SK-N-SH (cell line): ENCODE measurements around the gene JAG2. TPM values are rescaled to one million over a fixed set of nuclear protein-coding genes. Genes with fewer than 3 reads are reported as not detected.

Source experiments
- CTCF ChIA-PET: fragments of 300-600, 350-600 bp; formaldehyde crosslinking; extraction: SDS; loops from one replicate; lab custom pipeline; 2021; lab: Yijun Ruan, JAX
- POLR2A ChIA-PET: fragments of 350-600 bp; sonication (Branson Sonifier 250); formaldehyde crosslinking; extraction: SDS; loops from one replicate; lab custom pipeline; 2020; ENCODE audit warnings: antibody characterized with exemption, inconsistent platforms; lab: Yijun Ruan, JAX
- DNase-seq: peaks from one replicate; pipeline ENCODE4 v3.0.0; 2012
- H2AFZ ChIP-seq: fragments of 200-600 bp; sonication (generic); 2 replicates; pipeline ENCODE4 v1.8.1; 2016; ENCODE audit warnings: antibody characterized with exemption, mild to moderate bottlenecking, low read depth
- H3F3A ChIP-seq: fragments of 200-600 bp; sonication (generic); replicated peaks from 2 replicates; pipeline ENCODE3; 2016; ENCODE audit warnings: antibody characterized with exemption, mild to moderate bottlenecking; ENCODE audit not compliant: insufficient read depth
- H3K27ac ChIP-seq, 2 experiments: fragments of 200-500 bp in 1 of 2; fragments of 200-600 bp in 1 of 2; sonication (Bioruptor generic) in 1 of 2; sonication (generic), shearing (Covaris generic) in 1 of 2; 2 replicates each; pipeline versions ENCODE4 v1.5.1 to v1.6.1; 2014 to 2016; ENCODE audit warnings: low read depth in 2 of 2, inconsistent platforms in 1 of 2, low read length in 1 of 2, mild to moderate bottlenecking in 1 of 2, mixed read lengths in 1 of 2
- H3K27me3 ChIP-seq: fragments of 200-600 bp; sonication (generic), shearing (Covaris generic); 2 replicates; pipeline ENCODE4 v1.6.1; 2016; ENCODE audit warnings: mixed run types; ENCODE audit not compliant: insufficient read depth
- H3K36me3 ChIP-seq, 2 experiments: fragments of 200-500 bp in 1 of 2; fragments of 200-600 bp in 1 of 2; sonication (Bioruptor generic) in 1 of 2; sonication (generic) in 1 of 2; replicated peaks in 1 of 2; 2 replicates each; pipeline versions ENCODE3 to v1.5.1; 2014 to 2016; ENCODE audit warnings: low read length in 1 of 2, mild to moderate bottlenecking in 1 of 2; ENCODE audit not compliant: insufficient read depth in 2 of 2, control insufficient read depth in 1 of 2
- H3K4me1 ChIP-seq, 2 experiments: fragments of 200-500 bp in 1 of 2; fragments of 200-600 bp in 1 of 2; sonication (Bioruptor generic) in 1 of 2; sonication (generic), shearing (Covaris generic) in 1 of 2; 2 replicates each; pipeline versions ENCODE4 v1.5.1 to v1.6.1; 2014 to 2016; ENCODE audit warnings: low read depth in 1 of 2, low read length in 1 of 2, mixed run types in 1 of 2; ENCODE audit not compliant: insufficient read depth in 2 of 2, control insufficient read depth in 1 of 2
- H3K4me2 ChIP-seq: fragments of 200-600 bp; sonication (generic), shearing (Covaris generic); 2 replicates; pipeline ENCODE4 v1.6.1; 2017; ENCODE audit warnings: mixed run types
- H3K4me3 ChIP-seq, 2 experiments: fragments of 200-500 bp in 1 of 2; fragments of 200-600 bp in 1 of 2; sonication (Bioruptor generic) in 1 of 2; sonication (generic), shearing (Covaris generic) in 1 of 2; 2 replicates each; pipeline versions ENCODE4 v1.5.1 to v1.8.1; 2014 to 2016; ENCODE audit warnings: low read depth in 2 of 2, inconsistent platforms in 1 of 2, low read length in 1 of 2, mild to moderate bottlenecking in 1 of 2, mixed read lengths in 1 of 2, moderate library complexity in 1 of 2
- H3K79me2 ChIP-seq: fragments of 200-600 bp; sonication (generic); 2 replicates; pipeline ENCODE4 v1.8.1; 2017; ENCODE audit warnings: mild to moderate bottlenecking; ENCODE audit not compliant: insufficient read depth
- H3K9ac ChIP-seq: fragments of 200-600 bp; sonication (generic); 2 replicates; pipeline ENCODE4 v1.6.1; 2017; ENCODE audit warnings: mixed run types
- H3K9me2 ChIP-seq: fragments of 200-600 bp; sonication (generic); 2 replicates; pipeline ENCODE4 v1.6.1; 2017; ENCODE audit warnings: mixed run types
- H3K9me3 ChIP-seq: fragments of 200-600 bp; sonication (generic); 2 replicates; pipeline ENCODE4 v1.6.1; 2017; ENCODE audit warnings: mixed run types, mild to moderate bottlenecking, moderate library complexity
- H4K20me1 ChIP-seq: fragments of 200-600 bp; sonication (generic); 2 replicates; pipeline ENCODE4 v1.6.1; 2017; ENCODE audit warnings: mild to moderate bottlenecking, mixed run types; ENCODE audit not compliant: insufficient read depth
- EZH2phosphoT487 ChIP-seq: fragments of 200-600 bp; sonication (generic); IDR thresholded peaks from 2 replicates; pipeline ENCODE4 v1.6.1; 2017; ENCODE audit warnings: low read depth, mixed run types, mild to moderate bottlenecking, antibody characterized with exemption, moderate library complexity, borderline replicate concordance
- FOSL2 ChIP-seq: IDR thresholded peaks from 2 replicates; pipeline ENCODE4 v1.4.0; 2012; ENCODE audit warnings: low read depth, mild to moderate bottlenecking, moderate library complexity, borderline replicate concordance
- FOXJ3 ChIP-seq: sonication (generic); formaldehyde crosslinking; IDR thresholded peaks from 2 replicates; pipeline ENCODE4 v1.5.1; 2020; ENCODE audit warnings: mild to moderate bottlenecking, missing genetic modification reagents
- GABPA ChIP-seq: IDR thresholded peaks from 2 replicates; pipeline ENCODE4 v1.4.0; 2012; ENCODE audit warnings: low read depth, mild to moderate bottlenecking
- GATA2 ChIP-seq: sonication (generic); formaldehyde crosslinking; IDR thresholded peaks from 2 replicates; pipeline ENCODE4 v1.5.0; 2020; ENCODE audit warnings: mild to moderate bottlenecking, missing genetic modification reagents
- JUND ChIP-seq: IDR thresholded peaks from 2 replicates; pipeline ENCODE4 v1.4.0; 2012
- MEF2A ChIP-seq: IDR thresholded peaks from 2 replicates; pipeline ENCODE4 v1.4.0; 2012; ENCODE audit warnings: low read depth, borderline replicate concordance
- MXI1 ChIP-seq: IDR thresholded peaks from 2 replicates; pipeline ENCODE4 v1.6.1; 2012; ENCODE audit warnings: mild to moderate bottlenecking, low read depth, low read length, improper control_type of control experiment
- NFIC ChIP-seq: IDR thresholded peaks from 2 replicates; pipeline ENCODE4 v1.4.0; 2012; ENCODE audit warnings: borderline replicate concordance
- NRF1 ChIP-seq: IDR thresholded peaks from 2 replicates; pipeline ENCODE4 v1.6.1; 2012; ENCODE audit warnings: low read depth, mild to moderate bottlenecking, low read length
- POLR2AphosphoS5 ChIP-seq: IDR thresholded peaks from 2 replicates; pipeline ENCODE4 v1.6.1; 2012; ENCODE audit warnings: low read depth, low read length
- RCOR1 ChIP-seq: fragments of 150-350 bp; IDR thresholded peaks from 2 replicates; pipeline ENCODE4 v1.6.1; 2017; ENCODE audit warnings: antibody characterized with exemption, low read length
- SIN3A ChIP-seq: IDR thresholded peaks from 2 replicates; pipeline ENCODE4 v1.6.1; 2012; ENCODE audit warnings: low read depth, mild to moderate bottlenecking, low read length, moderate library complexity, borderline replicate concordance
- TCF12 ChIP-seq: IDR thresholded peaks from 2 replicates; pipeline ENCODE4 v1.4.0; 2012
- YY1 ChIP-seq: IDR thresholded peaks from 2 replicates; pipeline ENCODE4 v1.4.0; 2012; ENCODE audit warnings: low read depth, mild to moderate bottlenecking
- WGBS: methylation state at CpG from one replicate; pipeline ENCODE4 v1.1.6; 2017; ENCODE audit warnings: low lambda C conversion rate; 5-methylcytosine and 5-hydroxymethylcytosine counted together
- polyA plus RNA-seq, 3 experiments: library from polyadenylated mRNA; depleted of rRNA; stranded (reverse); fragments of >200 nt; gene quantifications; 2 replicates each; pipeline ENCODE4 v1.2.3, GENCODE V29; 2012
- TF ChIP-seq, protein P1 (sequence below): IDR thresholded peaks from 2 replicates; pipeline ENCODE4 v1.6.1; 2012; ENCODE audit warnings: mild to moderate bottlenecking, low read depth, low read length, moderate library complexity
- TF ChIP-seq, protein P2 (sequence below): fragments of 150-350 bp; IDR thresholded peaks from 2 replicates; pipeline ENCODE4 v1.6.1; 2017; ENCODE audit warnings: antibody characterized with exemption, low read length, low read depth, borderline replicate concordance
- TF ChIP-seq, protein P3 (sequence below): fragments of 150-350 bp; IDR thresholded peaks from 2 replicates; pipeline ENCODE4 v1.6.1; 2016; ENCODE audit warnings: mild to moderate bottlenecking, low read depth, low read length

JAG2 gene
- polyA plus RNA-seq, 1 of the 3 experiments (the other 2 are of a cell fraction), result 1.7 TPM

DNA sequence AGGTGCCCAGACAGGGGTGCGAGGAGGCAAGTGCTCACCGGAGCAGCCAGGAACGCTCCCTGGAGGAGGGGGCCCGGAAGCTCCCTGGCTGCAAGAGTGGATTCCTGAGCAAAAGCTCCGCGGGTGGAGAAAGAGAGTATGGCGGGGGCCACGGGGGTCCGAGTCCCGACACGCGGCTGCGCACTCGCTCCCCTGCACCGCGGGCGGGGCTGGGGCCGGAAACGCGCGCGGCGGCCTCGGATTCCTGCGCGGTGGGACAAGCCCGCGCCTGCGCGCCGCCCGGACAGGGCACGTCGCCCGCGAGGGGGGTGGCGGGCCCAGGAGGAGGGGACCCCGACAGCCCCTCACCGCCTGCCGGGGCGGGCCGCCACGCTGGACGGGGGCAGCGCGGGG lies 75.5 kb downstream of the JAG2 start:
- H3K27me3 ChIP-seq, result no peaks in the 10 kb centered on the region
- H3F3A ChIP-seq, result peaks cover 23% of the 10 kb centered on the region
- TF ChIP-seq GABPA (0 out of 2 replicates have a peak, but pooled peaks have one; percentile 37), JUND (no peak), EZH2phosphoT487 (no peak), POLR2AphosphoS5 (no peak), NRF1 (peak; percentile 78), MEF2A (no peak), FOXJ3 (CRISPR knock-in tag) (no peak), YY1 (no peak), GATA2 (CRISPR knock-in tag) (no peak), NFIC (no peak), SIN3A (no peak), TCF12 (no peak), MXI1 (no peak), FOSL2 (no peak), RCOR1 (no peak)
- TF ChIP-seq, protein P1, sequence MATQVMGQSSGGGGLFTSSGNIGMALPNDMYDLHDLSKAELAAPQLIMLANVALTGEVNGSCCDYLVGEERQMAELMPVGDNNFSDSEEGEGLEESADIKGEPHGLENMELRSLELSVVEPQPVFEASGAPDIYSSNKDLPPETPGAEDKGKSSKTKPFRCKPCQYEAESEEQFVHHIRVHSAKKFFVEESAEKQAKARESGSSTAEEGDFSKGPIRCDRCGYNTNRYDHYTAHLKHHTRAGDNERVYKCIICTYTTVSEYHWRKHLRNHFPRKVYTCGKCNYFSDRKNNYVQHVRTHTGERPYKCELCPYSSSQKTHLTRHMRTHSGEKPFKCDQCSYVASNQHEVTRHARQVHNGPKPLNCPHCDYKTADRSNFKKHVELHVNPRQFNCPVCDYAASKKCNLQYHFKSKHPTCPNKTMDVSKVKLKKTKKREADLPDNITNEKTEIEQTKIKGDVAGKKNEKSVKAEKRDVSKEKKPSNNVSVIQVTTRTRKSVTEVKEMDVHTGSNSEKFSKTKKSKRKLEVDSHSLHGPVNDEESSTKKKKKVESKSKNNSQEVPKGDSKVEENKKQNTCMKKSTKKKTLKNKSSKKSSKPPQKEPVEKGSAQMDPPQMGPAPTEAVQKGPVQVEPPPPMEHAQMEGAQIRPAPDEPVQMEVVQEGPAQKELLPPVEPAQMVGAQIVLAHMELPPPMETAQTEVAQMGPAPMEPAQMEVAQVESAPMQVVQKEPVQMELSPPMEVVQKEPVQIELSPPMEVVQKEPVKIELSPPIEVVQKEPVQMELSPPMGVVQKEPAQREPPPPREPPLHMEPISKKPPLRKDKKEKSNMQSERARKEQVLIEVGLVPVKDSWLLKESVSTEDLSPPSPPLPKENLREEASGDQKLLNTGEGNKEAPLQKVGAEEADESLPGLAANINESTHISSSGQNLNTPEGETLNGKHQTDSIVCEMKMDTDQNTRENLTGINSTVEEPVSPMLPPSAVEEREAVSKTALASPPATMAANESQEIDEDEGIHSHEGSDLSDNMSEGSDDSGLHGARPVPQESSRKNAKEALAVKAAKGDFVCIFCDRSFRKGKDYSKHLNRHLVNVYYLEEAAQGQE, result 0 out of 2 replicates have a peak, but pooled peaks have one; percentile 17
- TF ChIP-seq, protein P2, sequence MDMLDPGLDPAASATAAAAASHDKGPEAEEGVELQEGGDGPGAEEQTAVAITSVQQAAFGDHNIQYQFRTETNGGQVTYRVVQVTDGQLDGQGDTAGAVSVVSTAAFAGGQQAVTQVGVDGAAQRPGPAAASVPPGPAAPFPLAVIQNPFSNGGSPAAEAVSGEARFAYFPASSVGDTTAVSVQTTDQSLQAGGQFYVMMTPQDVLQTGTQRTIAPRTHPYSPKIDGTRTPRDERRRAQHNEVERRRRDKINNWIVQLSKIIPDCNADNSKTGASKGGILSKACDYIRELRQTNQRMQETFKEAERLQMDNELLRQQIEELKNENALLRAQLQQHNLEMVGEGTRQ, result no peak
- TF ChIP-seq, protein P3, sequence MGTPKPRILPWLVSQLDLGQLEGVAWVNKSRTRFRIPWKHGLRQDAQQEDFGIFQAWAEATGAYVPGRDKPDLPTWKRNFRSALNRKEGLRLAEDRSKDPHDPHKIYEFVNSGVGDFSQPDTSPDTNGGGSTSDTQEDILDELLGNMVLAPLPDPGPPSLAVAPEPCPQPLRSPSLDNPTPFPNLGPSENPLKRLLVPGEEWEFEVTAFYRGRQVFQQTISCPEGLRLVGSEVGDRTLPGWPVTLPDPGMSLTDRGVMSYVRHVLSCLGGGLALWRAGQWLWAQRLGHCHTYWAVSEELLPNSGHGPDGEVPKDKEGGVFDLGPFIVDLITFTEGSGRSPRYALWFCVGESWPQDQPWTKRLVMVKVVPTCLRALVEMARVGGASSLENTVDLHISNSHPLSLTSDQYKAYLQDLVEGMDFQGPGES, result no peak
- DNase-seq, result peak; percentile 92
- peaks cover 5% of the 10 kb centered on the region; the same call in 1 of the 2 replicates for H4K20me1 ChIP-seq
- 0 out of 2 replicates have a peak, but pooled peaks cover 5% of the 10 kb centered on the region for H3K79me2 ChIP-seq
- ChIA-PET CTCF (interaction anchor here (0.6 to 1.3 kb wide), 3 partner anchors 43 to 159 kb away, joined by 3 read pairs; no protein-coding TSS in a partner anchor), POLR2A (no interaction called here)
- H3K36me3 ChIP-seq, result no peaks in the 10 kb centered on the region
- peak overlapping the region; percentile 59; the same call in 1 of the 2 replicates for H3K9ac ChIP-seq
- peak overlapping the region; percentile 87 for H3K4me2 ChIP-seq
- peak overlapping the region; percentile 51 to 87; a peak in 3 of 4 replicates for H3K27ac ChIP-seq
- H3K4me3 ChIP-seq, result peak overlapping the region; percentile 56 to 92
- WGBS, result 58% methylated on average over 3 of the region's 46 CpGs
- no peaks in the 10 kb centered on the region for H3K9me2 ChIP-seq
- no peak overlapping the region for H2AFZ ChIP-seq
- no peaks in the 10 kb centered on the region for H3K9me3 ChIP-seq
- H3K4me1 ChIP-seq, result peaks cover 12 to 38% of the 10 kb centered on the region in 2 experiments; a peak in 3 of 4 replicates
